HG03108 (cell line): Measurements from ENCODE around the gene CRAT.

ENCODE experiments used
- ATAC-seq: cut with Tn5 transposase; IDR thresholded peaks from one replicate; pipeline ENCODE4 v1.9.1; 2021; ENCODE audit warnings: moderate library complexity; ENCODE audit not compliant: unreplicated experiment

Gene CRAT

DNA sequence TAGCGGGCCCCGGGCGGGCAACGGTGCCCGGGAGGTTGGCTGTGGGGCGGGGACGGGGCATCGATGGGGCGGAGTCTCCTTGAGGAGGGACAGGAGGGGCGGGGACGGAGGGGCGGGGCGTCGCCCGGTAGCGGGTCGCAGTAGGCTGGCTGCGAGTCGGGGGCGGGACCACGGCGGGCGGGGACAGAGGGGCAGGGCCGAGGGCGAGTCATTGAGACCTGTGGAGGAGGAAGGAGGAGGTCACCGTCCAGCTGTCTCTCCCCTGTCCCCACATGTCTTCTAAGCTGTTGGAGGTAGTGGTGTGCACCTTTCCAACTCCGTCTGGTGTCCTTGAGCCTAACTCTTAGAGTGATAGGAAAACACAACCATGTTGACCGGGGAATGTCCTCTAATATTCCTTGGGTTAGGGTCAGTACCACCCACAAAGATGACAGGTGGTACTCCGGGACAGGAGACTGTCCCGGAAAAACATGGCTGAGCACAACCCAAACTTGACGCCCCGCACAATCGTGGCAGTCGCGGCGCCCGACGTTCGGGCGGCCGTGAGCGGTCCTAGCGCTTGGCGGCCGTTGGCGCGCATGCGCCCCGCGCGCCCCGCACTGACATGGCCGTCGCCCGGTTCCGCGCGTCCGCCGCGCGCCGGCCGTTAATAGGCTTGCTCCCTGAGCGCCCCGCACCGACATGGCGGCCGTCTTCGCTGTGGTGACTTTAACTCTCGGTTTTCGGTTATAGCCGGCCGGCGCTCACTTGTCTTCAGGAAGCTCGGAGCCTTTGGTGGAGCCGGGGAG is at the start of gene CRAT, which contains the start of gene PTPA:
Gene CRAT, minus strand, starts transcription at position 54 of the 788 bp plus-strand sequence. CDS start 284 bp downstream, outside the sequence.
Gene PTPA, plus strand, starts transcription at position 676 of the 788 bp plus-strand sequence. CDS start 186 bp downstream, outside the sequence.
- peak; percentile 73 for ATAC-seq

DNA sequence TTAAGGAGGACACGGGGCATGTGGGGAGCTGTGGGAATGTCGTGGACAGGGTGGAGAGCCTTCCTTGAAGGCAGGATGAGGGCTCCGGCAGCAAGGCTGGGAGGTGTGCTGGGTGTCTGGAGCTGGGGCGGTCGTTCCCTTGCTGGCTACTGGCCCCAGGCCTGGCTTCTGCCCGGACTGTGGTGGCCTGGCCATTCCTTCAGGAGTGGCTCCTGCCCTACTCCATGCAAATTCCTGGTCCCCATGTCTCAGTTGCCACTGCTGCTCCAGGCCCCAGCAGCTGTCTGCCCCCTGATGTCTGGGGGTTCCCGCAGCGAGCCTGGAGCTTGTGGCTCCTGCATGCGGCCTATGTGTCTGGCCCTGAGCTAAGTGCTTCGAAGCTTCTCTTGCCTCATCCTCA is 45.6 kb upstream of the CRAT start:
- no peak for ATAC-seq

DNA sequence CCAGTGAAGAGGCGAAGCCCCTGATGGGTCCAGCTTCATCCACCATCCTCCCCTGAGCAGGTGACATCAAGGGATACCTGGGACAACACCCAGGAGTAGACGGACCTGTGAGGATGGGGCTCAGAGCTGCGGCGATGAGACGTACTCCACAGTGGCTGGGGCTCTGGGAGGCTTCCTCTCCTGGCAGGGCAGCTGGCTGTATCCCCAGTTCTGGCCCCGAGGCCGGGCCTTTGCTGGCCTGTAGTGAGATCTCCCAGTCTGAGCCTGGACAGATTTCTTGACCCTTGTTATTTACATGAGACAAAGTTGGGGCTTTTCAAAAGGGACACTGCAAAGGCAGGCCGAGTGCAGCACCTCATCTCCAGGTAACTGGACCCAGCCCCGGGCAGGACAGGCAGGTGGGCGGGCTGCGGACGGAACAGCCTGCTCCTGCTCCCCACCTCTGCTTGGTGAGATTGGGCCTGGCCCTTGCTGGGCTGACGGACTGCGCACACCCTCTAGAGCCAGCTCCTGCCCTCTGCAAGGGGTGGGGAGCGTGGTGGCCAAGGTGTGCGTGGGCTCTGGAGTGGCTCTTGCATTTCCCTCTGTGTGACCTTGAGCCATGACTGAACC is 44.4 kb upstream of the CRAT start:
- no peak for ATAC-seq

DNA sequence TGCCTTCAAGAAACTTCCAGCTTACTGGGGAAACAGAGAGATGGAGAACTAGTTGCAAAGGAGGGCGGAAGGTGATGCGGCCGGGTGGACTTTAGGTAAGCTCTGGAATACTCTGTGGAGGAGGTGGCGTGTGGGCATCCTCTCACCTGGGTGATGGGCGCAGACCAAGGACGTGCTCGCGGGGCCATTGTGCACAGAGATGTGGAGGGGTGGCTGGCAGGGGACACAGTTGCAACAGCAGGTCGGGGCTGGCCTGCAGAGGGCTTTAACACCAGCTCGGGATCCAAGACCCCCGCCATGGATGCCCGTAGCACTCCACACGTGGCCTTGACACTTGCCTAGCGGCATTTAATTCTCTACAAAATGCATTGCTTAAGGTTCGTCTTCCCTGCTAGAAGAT is 40.9 kb upstream of the CRAT start:
- ATAC-seq: no peak

DNA sequence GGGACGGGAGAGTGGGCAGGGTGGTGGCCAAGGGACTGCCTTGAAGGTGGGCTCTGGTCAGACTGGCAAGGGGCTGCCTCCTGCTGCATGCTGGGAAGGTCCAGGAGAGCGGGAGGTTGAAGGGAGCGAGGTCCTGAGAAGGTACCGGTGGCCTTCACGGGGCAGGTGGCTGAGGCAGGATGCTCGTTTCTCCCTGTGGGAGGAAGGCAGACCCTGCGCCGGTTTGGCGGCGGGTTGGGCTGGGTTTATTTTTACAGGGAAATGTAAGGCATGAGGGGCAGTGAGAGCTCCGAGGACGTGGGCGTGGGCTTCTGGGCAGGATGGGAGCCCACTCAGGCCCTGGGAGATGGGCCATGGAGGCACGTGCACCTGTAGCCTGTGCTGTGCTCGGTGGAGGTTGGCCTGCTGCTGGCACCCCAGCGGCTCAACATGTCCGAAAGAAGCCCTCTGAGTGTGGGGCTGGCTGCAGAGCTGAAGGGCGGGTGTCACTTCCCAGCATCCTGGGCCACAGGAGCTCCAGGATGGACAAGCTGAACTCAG is 40.1 kb upstream of the CRAT start:
- ATAC-seq: no peak

DNA sequence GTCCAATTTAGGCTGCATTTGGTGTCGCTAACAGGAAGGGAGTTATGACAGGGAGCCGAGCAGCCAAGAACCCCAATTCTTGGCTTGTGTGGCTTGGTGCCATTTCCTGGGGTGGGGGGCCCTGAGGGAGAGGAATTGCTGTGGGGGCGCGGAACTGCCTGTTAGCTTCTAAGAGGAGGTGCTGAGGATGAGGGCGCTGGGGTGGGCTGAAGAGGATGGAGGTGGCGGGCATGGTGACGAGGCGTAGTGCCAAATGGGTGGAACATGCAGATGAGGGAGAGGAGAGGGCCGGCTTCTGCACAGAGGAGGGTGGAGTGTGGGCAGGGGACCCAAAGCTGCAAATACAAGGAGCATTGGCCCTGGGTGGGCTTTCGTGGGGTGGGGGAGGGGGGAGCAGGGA is 39.5 kb upstream of the CRAT start:
- no peak for ATAC-seq

DNA sequence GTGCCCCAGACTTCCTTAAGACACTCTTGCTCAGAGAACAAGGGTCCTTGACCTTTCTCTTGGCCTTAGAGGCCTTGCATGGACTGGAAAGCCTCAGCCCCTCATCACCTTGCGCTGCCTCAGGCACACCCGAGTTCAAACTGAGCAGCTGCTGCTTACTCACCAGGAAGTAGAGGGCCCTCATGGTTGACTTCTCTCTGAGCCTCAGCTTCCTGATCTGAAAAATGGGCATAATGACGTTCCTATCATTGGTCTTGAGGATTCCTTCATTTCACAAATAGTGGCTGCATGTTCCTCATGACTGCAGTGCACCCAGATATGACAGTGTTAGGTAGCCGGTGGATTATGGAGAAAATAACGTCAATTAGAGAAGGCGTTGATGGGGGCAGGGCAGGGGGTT is 38.8 kb upstream of the CRAT start:
- ATAC-seq: no peak

DNA sequence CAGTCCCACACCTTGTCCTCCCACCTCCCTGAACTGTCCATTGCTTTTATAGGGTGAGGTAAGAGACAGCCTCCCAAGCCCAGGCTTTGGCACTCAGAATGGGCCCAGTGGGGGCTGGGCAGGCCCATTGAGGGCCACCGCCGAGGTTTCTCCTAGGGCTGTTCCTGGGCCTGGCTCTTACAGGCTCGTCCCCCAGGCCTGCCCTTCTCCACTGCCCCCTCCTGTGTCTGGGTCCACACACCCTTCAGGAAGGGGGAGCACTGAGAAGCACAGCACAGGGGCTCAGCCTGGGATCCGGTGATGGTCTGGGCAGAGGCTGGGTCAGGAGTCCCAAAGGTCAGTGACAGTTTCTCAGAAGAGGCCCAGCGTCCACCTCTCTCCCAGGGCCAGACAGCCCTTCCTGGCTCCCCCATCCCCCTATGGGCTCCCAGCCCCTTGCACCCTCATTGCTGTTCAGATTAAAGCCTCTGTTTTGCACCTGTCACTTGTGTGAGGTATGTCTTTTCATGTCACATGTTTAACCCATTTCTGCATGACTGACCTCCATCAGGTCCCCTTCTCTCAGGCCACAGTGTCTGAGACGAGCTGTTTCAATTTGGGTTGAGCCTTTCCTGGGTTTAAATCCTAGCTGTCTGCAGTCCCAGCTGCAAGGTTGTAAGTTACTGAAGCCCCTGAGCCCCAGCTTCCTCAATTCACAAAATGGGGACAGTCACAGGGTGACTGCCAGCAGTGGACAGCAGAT is 38.0 kb upstream of the CRAT start:
- ATAC-seq: no peak

DNA sequence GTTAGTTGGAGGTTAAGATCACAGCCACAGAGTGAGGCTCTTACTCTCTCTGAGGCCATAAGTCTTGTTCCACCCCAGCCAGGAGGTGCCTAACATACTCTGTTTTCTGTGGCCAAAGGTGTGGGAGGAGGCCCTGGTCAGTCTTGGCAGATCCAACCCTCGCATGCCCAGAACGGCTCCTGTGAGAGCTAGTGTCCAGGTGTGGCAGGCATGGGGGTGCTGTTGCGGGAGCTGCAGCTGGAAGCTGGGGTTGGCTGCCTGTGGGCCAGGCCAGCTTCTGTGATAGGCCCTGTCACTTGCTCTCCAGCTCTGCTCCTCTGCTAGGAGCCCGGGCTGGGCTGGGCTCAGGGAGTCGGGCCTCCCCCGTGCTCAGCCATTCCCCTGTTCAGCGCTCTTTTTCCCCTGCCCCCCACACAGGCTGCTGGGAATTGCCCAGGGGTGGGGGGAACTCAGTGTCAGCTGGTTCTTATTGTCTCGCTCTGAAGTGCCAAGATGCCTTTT is 35.9 kb upstream of the CRAT start:
- ATAC-seq: no peak

DNA sequence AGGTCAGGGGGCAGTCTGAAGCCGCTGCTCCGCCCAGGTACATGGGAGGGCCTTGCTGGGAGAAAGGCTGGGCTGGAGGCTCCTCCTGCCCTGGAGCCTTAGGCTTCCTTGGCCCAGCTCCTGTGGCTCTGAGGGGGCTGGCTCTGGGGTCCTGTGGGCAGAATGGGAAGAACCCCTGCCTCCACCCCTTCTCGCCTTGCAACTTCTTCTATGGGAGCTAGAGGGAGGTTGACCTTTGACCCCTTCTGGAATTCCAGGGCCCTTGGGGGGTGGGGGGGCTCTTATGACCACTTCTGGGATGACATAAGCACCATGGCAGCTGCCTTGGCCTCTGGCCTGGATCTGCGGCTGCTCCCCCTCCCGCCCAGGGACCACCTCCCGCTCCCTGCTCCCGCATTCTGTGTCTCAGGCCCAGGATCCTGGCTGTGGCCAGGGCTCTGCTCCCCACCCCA is 35.3 kb upstream of the CRAT start:
- no peak for ATAC-seq

DNA sequence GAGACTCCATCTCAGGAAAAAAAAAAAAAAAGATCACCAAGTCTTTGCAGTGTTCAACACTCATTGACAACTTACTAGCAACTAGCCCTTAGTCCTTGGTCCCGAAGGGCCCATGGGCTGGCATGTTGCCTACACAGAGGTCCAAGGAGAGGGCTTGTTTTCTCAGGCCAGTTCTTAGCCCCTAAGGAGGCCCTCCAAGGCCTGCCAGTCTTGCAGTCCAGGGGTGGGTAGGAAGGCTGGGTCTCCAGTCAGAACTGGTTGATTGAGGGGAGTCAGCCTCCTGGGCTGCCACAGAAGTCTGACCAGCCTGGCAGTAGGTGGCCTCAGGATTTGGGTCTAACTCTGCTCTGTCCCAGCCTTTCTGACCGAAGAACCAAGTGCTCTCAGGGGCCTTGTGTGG is 34.7 kb upstream of the CRAT start:
- no peak for ATAC-seq

DNA sequence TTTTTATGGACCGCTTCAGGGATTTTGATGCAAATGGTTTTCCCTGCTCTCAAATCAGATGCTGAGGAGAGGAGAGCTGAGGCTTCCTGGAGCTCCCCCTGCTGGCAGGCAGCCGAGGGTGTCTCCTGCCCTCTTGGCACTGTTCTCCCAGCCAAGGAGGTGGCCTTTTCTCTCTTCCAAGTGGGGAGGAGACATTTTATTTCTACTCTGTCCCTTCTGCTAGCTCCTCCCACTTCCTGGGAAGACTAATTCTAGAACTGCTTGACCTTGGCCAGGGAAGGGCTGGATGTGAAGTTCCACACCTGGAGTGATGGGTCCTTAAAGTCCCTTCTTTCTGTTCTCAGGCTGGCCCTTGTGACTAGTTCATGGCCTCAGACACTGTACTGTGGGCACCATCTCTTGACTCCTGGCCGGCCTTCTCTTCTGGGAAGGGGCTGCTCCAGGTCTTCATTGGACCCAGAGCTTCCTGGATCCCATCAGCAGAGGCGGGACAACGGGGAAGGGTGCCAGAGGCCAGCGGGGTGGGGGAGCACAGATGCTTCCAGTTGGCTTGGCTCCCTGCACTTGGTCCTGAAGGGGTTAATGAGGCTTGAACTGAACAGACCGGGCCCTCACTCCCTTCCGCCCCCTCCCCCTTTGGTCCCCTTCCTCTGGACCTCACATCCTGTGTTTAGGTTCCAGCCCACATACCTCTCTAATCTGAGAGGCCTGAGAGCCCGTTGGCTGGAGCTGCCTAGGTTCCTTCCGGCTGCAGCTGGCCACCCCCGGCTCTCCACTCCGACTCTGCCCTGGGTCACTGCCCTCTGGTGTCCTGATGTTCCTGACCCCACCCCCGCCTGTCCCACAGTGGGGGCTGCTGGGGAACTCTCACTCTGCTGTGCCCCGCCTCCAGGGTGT is 32.7 kb upstream of the CRAT start:
- no peak for ATAC-seq

DNA sequence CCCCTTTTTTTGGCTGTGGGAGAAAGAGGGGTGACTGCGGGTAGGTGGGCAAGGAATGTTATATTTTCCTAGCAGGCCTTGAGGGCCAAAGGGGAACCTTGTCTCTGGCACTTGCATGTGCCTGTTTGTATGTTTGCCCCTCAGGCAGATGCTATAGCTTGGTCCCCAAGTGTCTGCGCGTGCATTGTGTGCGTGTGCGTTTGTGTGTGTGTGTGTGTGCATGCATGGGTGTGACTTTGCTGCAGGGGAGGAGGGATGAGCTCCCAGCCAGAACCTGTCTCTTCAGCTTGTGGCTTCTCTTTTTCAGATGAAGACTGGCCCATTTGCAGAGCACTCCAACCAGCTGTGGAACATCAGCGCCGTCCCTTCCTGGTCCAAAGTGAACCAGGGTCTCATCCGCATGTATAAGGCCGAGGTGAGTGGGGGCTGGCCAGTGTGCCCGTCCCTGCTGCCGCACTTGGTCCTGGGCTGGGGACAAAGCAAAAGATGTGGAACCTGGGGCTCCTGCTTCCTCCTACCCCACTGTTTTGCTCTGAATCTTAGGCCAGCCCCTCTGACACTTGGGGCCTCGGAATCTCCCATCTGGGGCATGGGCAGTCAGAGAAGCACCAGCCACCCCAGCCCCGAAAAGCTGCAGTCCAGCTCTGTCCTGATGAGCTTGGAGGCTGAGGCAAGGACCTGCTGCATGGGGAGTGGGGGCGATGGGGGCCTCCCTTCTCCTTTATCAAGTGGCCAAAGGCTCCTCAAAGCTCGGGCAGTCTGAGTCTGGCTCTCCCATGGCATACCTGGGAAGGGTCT is 31.7 kb upstream of the CRAT start:
- ATAC-seq: no peak

DNA sequence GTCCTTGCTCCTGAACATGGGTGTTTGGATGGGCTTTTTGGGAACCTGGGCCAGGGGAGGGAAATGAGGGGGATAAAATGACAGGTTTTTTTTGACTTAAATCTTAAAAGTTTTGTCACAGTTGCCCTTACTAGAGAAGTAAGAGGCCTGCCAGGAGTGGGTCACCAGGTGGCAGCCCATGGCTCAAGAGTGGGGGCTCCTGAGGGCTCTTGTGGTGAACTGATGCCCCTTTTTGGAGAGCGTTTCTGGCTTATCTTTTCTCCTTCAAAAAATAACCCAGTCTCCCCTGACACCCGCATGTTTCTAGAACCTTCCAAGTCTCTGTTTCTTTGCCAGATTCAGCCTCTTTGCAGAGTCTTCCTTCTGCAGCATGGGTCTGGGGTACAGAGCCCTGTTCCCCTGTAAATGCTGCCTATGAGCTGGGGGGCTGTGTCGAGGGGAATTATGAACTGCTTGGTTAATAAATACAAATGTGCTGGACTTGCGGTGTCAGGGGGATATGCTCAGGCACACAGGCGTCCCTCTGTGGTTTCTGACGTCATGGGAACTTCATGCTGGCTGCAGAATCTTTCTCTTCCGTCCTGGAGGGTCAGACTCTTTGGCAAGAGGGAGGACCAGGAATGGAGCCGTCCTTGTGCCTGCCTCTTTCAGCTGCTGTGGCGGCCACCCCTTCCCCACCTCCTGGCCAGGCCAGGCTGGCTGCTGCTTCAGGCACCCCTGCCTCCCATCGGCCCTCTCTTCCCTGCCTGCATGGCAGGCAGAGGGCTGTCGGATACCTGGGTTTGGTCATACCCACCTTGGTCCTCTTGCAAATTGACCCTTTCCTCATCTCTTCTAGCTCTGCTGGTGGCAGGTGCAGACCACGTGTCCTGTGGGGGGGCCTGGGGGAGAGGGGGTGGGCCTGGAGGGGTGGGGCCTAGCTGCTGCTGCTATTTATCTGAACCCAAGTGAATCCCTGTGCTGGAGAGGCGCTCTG is 30.8 kb upstream of the CRAT start:
- no peak for ATAC-seq

DNA sequence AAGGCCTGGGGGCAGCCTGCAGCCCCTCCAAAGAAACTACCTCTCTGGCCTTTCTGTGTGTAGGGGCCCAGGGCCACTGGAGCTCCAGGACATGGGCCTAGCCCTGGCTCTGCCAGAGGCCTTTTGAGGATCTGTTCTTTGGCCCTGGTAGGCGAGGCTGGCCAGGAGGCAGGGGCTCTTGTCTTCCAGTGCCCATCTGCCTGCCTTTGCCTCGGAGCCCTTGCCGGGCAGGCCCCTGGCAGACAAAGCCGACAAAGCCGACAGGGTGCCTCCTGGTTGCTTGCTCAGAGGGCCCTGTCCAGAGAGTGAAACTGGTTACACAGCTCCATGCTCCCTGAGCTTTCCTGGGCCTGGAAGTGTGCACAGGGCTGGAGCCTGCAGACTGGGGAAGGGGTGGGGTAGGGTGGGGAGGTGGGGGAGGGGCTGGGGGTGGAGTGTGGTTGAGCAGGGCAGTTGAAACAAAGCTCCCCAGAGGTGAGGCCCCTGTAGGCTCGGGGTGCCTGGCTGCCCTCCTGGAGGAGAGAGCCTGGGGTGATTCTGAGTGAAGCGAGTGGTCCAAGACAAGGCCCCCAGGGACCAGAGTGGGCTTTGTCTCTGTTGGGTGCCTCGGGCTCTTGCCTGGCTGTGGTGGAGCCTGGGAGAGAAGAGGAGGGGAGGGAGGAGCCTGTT is 29.9 kb upstream of the CRAT start:
- peak; percentile 11 for ATAC-seq

DNA sequence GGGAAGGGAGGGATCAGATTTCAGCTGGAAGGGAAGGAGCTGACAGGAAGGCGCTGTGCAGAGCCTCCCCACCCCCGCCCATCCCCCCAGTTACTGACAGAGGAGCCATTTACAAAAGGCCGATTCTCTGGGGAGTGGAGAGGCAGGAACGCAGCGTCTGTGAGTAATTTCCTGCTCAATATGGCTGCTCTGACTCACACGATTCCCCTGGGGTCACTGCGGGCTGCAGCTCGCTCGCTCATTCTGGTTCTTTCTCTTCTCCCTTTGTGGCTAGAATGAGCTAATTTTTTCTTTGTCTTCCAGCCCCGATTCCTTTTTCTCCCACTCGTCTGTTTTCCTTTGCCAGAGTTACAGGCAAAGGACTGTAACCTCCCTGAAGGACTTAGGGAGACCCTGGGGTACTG is 29.4 kb upstream of the CRAT start:
- peak; percentile 60 for ATAC-seq

DNA sequence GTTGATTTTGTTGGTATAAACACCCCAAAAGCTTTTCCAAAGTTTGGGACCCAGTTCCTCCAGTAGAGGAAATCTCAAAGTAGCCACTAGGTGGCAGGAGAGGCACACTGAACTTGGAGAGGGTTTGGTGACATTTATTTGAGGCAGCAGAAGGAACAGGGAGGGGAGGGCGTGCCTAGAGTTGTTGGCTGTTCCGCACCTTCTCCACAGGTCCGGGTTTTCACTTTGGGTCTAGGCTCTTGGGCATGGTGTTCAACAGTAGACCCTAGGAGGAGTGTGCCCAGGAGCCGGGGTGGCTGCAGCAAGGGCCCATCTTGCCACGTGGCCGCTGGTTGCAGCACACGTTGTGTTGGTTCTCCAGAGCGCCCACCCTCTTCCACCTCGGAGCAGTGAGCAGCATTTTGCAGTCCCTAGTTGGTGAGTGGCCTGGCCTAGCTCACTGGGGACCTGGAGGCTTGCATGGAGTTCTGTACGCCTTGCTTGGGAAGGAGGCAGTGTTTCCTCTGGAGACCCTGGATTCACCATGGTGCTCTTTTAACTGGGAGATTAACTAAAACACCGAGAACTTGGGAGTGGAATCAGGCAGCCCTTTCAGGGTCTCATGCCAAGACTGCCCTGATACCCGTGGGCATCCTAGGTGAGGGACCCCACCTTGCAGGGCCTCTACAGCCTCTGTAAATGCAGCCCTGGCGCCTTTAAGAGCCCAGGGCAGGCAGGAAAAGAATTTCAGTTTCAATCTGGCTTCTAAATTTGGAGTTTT is 28.8 kb upstream of the CRAT start:
- ATAC-seq: peak; percentile 27
